Measurements from ENCODE around the gene MPHOSPH8.
"Not testable (repeated sequence)": the region's sequence is repeated elsewhere in the genome, so short reads cannot be mapped to it uniquely, and the experiment has no call there.

The MPHOSPH8 gene

DNA sequence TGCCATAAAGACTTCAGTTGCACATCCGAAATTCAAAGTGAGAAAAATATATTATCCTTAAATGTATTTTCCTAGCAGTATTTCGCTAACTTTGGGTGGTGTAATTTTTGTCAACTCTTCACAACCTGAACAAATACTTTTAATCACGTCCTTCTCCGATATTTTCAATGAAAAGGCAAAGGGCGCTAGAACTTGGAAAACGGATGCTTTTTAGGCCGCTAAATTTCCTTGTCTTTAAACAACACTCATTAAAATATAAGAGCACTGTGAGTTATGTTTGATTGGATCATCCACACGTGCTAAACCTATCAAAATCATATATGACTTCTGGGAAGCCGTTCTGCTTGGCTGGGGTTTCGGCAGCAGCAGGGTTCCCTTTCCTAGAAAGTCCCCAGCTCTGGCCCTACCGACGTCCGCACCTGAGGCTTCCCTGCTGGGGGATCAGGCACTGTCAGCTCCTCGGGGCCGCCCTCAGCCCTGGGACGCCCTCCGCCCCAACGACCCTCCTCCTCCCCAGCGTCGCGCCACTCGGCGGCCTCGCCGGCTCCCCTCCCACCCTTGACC lies 462 bp upstream of the MPHOSPH8 start:
- in situ Hi-C loops (cut with MboI; ENCODE audit: low sequenced_read_pairs): no loop called here

DNA sequence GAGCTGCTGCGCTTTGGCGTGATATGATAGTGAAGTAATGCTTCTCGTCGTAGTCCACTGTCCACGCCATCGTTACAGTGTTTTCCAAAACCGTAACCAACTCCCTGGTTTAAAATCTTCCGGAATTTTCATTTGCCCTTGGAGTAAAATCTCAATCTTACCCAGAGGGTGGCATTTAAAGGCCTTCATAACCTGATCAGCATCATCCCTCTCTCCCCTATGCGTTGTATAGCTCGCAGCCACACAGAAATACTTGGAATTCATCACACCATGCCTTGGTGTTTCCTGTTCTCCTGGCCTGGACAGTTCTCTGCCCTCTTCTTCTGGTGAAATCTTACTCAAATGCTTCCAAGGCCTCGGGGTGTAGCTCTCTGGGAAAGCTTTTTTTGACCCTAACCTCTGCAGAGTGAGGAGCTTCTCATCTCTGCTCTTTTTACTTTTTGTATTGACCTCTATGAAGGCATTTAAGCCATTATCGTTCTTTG lies 839 bp downstream of the MPHOSPH8 start:
- in situ Hi-C loops (cut with MboI; ENCODE audit: low sequenced_read_pairs): no loop called here

DNA sequence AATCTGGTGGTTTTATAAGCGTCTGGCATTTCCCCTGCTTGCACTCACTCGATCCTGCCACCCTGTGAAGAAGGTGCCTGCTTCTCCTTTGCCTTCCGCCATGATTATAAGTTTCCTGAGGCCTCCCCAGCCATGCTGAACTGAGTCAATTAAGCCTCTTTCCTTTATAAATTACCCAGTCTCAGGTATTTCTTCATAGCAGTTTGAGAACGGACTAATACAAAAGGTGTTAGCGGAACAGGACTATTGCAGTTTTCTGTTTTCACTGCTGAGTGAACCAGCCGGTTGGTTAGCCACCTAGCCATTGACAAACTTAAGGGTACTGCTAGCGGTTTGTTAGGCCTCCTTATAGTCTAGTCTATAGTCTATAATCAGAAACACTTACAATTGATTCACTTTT lies 2.5 kb downstream of the MPHOSPH8 start:
- in situ Hi-C loops (cut with MboI; ENCODE audit: low sequenced_read_pairs): not testable (repeated sequence)

DNA sequence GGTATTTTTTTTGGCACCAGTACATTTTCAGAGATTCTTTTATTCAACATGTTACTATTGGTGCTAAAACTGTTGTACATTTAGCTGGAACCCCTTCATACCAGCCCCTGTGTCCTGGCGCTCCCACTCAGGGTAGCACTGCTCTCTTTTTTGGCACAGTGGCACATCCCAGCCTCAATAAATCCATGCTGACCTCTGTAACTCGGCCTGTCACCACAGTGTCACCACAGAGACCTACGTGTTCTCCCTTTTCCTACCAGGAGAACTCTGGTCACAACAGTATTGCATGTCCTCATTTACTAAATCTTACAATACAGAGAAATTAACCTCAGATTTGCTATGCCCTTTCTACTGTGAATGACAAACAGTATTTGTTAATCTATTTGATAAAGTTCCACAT lies 10.2 kb downstream of the MPHOSPH8 start:
- in situ Hi-C loops (cut with MboI; ENCODE audit: low sequenced_read_pairs): no loop called here

DNA sequence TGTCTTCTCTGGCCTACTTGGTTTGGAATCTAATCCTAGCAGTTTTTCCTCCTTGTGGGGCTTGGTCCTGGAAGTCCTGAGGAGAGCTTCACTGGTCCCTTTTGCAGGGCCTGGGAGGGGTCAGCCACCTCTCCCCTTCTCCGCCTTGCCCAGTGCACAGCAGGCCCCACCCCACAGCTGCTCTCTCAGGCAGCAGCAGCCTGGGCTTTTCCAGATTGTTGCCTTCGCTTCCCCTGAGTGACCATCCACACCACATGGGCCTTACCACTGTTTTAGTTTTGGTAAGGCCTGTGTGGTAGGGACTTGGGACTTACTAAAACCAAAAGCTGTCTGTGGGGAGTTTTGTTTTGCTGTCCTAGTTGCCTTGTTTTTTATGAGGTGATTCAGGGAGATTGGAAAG lies 11.5 kb downstream of the MPHOSPH8 start:
- in situ Hi-C loops (cut with MboI; ENCODE audit: low sequenced_read_pairs): no loop called here

DNA sequence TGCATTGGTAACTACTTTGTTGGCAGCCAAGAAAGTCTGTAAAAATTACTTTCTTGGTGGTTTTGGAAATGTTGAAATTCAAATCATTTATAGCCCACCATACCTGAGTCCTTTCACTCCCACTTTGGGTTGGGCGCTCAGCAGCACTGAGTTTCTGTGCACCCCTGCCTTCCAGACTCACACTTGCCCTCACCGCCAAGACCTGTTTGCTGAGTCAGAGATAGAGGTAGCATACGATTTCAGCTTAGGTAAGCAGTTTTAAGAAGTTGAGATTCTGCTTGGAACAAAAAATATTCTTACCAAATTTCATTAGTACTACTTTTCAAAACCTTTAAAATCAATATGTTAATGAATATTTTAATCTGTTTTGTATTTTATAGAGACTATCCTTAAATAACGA lies 12.6 kb downstream of the MPHOSPH8 start:
- in situ Hi-C loops (cut with MboI; ENCODE audit: low sequenced_read_pairs): no loop called here

DNA sequence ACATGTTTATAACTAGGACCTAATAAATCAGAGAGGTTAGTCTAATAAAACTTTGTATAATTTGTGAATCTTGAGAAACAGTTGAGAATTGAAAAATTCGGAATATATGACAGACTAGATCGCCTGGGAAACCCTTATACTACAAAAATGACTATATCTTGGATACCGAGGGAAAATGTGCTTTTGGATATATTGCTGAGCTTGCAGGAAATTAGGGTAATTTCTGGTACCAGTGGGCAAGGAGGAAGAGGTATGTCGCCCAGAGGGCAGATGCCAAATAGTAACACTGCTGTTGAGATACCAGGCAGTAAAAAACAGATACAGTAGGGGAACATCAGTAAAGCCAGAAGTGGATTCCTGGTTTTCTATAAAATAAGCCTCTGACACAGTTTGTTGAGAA lies 17.3 kb downstream of the MPHOSPH8 start:
- in situ Hi-C loops (cut with MboI; ENCODE audit: low sequenced_read_pairs): no loop called here

DNA sequence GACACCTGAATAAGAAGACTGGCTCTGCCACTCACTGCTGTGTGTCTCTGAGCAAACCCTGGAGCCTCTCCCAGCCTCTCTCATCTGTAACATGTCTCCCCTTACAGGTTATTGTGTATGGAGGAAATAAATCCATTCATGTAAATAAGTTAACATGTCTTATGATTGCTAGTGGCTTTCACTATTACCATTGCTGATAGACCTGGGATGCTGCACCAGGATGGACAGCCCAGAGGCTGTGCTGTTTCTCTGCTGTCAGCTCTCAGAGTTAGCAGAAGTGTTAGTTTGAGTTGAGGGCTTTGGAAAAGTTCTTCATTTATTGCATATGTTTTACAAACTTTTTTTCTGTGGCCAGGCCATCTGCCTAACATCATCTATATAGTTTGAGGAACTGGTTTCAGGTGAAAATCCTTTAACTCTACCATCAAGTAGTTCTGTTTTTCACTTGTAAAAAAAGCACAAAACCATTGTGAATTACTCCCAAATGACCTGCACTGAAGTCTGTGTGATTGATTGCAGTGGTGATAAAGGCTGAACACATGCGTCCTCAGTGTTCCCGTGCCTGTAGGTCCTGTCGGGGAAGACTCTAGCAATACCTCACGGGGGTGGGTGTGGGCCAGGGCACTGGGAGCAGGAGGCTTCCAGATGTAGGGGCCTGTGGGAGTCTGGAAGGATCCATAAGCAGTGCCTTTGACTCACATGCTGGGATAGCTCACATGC lies 24.6 kb downstream of the MPHOSPH8 start:
- in situ Hi-C loops (cut with MboI; ENCODE audit: low sequenced_read_pairs): no loop called here

DNA sequence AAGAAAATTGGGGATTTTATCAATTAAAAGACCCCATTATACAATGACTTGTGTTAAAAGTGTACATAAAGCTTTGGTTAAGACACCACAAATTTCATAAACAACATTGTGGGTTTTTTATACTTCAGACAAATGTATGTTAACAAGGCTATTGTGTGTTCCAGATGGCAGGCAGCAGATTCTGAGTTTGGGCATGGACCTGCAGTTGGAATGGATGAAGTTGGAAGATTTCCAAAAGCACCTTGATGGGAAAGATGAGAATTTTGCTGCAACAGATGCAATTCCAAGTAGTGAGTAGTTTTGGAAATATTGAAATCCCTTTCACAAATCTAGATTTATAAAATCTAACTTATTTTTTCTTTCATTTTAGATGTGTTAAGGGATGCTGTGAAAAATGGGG lies 25.4 kb downstream of the MPHOSPH8 start:
- in situ Hi-C loops (cut with MboI; ENCODE audit: low sequenced_read_pairs): no loop called here

DNA sequence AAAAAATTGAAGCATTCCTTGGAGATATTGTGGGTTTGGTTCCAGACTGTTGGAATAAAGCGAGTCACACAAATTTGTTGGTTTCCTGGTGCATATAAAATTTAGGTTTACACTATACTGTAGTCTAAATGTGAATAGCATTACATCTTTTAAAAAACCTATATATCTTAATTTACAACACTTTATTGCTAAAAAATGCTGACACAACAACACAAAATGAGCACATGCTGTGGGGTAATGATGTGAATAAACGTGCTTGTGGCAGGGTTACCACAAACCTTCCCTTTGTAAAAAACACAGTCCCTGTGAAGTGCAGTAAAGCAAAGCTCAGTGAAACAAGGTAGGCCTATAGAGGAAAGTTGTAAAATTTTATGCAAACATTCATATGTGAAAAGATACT lies 27.7 kb downstream of the MPHOSPH8 start:
- in situ Hi-C loops (cut with MboI; ENCODE audit: low sequenced_read_pairs): no loop called here

DNA sequence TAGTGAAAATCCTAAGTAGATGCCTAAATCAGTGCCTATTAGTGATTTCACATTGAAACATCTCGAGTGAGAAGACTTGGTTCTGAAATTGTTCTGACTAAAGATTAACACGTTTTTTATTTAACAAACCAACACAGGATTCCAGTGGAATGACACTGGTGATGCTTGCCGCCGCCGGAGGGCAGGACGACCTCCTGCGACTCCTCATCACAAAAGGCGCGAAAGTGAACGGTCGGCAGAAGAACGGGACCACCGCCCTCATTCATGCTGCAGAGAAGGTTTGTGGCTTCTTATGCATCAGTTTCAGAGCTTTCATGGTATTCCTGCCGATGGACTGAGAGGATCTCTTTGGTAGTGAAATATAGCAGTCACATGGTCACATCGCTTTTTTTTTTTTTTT lies 28.1 kb downstream of the MPHOSPH8 start:
- in situ Hi-C loops (cut with MboI; ENCODE audit: low sequenced_read_pairs): no loop called here

DNA sequence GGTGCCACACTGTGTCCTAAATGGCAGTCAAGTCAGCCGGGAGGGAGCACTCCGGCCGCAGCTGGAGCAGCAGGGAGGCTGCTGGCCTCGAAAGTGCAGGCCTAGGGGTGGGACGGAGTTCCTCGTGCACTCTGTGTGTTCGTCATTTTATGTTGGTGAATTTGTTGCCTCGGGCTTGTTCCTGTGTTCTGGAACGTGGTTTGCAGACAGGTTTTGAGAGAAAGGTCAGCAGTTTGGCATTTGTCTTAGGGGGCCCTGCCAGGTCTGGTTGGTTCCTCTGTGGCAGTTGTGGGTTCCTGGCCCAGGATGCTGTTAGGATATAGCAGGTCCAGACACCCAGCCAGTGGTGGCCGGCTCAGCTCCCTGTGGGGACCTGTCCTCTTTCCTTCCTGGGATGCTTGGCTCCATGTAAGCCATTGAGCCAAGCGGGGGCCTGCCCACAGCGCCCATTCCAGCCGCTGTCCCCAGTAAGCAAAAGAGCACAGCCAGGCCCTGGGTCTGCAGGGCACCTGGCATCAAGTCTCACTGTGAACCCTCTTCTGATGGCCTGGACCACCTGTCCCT lies 30.0 kb downstream of the MPHOSPH8 start:
- in situ Hi-C loops (cut with MboI; ENCODE audit: low sequenced_read_pairs): no loop called here

DNA sequence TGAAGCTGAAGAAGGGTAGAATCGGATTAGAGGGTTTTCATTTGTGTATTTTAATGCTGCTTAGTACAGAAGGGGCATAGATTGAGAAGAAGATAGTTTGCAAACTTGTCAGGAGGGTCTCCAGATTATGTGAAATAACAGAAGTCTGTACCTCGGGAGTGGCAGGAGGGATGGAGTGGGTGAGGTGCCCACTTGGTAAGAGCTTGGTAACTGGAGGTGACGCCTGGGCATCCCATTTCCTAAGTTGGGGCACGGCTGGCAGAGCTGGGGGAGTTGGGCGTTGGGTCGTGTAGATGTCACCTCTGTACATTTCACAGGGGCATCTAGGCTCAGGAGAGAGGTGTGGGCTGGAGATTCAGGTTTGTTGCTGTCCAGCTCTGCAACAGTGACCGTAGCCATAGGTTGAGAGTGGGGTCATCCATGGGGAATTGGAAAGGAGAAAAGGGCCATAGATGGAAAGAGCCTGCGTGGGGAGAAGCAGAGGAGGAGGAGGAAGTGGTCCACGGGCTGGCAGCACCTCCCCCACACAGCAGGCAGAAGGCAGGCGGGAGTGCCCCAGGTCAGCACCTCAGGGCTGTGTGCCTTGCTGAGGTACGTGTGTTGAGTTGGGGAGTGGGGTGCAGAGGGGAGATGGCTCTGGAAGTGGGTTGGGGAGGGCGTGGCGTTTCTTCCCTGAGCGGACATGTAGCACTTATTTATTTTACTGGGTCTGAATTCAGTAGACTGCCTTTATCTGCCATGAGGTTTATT lies 31.2 kb downstream of the MPHOSPH8 start:
- in situ Hi-C loops (cut with MboI; ENCODE audit: low sequenced_read_pairs): no loop called here

DNA sequence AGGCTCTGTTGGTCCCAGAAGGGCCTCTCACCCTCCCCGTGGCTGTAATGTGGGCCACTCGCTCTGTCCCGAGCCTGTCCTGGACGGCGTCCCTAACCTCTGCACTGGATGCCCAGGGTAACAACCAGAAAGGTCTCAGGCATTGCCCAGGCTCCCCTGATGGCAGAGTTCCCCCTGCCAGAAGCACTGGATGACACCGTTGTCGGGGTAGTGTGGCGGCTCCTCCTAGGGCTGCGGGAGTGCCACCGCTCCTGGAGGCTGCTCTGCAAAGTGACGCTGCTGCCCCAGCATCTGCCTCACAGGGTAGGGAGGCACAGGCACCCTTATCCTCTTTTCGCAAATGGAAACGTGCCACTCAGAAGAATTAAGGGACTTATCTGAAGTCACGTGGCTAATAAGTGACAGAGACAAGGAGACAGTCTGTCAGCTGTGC lies 32.0 kb downstream of the MPHOSPH8 start:
- in situ Hi-C loops (cut with MboI; ENCODE audit: low sequenced_read_pairs): no loop called here

DNA sequence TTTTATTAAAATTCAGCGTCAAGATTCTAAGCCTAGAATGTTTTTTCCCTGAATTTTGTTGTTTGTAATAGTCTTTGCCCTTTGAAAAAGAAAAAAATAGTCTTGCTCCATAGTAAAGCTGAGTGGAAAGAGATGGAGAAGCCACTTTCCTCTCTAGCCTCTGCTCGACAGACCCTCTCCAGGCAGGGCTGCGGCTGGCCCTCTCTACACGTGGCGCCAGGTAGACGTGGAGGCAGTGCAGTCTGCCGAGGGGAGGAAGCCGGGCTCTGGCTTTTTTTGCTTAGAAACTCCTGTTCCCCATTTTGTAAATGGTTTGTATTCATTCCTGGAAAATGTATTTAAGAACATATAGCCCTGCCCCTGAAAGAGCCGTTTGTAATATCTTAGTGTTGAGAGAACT lies 35.3 kb downstream of the MPHOSPH8 start:
- in situ Hi-C loops (cut with MboI; ENCODE audit: low sequenced_read_pairs): no loop called here

DNA sequence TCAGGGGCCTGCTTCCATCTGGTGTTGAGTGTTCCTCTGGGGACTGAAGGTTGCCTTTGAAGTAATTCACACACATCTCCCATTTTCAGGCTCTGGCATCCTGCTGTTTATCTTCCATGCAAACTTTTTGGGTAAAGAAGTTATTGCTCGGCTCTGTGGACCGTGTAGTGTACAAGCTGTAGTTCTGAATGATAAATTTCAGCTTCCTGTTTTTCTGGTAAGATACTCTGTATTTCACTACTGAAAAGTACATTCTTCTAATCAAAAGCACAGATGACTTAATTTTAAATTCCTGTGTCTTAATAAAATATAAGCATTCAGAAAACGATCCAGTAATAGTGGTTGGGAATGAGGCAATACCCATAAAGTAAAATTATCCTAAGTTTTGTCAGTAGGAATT lies 36.7 kb downstream of the MPHOSPH8 start:
- in situ Hi-C loops (cut with MboI; ENCODE audit: low sequenced_read_pairs): no loop called here

DNA sequence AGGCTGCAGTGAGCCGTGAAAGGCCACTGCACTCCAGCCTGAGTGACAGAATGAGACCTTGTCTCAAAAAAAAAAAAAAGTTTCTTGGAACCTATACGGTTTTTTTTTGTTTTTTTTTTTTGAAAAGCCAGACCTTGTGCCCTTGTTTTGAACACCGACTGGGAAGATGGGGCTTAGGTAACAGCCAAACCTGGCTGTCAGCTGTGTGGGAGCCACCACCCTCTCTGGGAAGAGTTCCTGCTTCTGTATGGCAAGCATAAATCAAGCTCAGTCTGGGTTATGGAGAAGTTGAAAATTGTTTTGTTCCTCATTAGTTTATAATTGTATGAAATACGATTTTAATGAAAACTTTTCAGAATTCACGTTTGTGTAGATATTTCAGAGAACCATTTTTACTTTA lies 39.5 kb downstream of the MPHOSPH8 start:
- in situ Hi-C loops (cut with MboI; ENCODE audit: low sequenced_read_pairs): no loop called here

DNA sequence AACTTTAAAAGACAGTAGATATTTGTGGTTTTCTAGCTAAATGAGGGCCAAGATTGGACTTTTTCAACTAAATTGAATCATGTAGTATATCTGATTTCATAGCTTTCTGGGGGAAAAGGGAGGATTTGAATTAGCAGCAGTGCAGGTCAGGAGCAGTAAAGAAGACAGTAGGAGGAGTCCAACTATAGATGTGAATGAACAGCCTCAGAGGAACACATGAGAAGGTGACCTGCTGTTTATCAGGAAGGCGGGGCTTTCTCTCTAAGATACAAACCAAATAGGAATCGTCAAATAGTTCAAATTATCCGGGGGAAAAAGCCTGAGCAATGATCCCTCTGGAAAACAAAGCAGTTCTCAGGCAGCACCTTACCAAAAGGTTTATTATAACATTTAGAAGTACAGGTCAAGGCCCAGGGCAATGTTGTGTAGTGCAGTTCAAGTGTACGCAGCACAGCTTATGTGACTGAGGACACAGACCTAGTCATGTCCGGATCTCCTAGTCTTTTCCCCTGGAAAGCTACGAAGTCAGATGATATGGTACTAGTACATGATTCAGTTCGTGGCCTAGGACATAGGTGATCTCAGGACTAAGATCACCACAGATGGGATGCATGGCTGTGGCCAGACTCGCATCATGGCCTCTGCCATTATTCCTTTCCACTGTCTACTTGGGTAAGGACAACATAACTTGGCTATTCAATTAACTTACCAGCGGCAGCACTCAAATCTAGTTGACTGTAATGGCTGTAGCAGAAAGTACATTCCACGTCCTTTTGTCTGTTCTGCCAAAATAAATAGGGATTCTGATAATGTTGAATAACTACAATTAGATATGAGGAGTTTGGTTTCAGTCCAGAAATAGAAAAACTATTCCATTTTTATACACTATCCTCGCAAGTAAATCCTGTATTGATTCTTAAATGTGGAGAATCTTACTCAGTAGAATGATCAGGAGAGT lies 40.3 kb downstream of the MPHOSPH8 start:
- in situ Hi-C loops (cut with MboI; ENCODE audit: low sequenced_read_pairs): no loop called here

DNA sequence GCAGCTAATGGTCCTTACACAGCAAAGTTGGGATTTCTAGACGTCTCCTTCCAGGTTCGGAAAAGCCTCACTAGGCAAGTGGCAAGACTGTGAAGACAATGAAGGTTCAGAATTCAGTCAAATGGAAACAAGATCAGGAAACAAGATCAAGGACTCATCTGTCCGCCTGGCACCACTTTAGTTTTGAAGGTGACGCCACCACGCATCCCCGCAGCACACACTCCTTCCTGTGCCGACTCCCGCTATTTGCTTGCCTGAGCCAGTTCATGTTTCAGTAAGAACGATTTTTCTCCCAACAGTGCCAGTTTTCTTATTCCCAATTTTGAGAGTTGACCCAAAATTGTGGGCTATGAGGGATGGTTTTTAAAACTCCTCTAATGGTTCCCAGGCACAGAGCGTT lies 41.4 kb downstream of the MPHOSPH8 start:
- in situ Hi-C loops (cut with MboI; ENCODE audit: low sequenced_read_pairs): no loop called here

DNA sequence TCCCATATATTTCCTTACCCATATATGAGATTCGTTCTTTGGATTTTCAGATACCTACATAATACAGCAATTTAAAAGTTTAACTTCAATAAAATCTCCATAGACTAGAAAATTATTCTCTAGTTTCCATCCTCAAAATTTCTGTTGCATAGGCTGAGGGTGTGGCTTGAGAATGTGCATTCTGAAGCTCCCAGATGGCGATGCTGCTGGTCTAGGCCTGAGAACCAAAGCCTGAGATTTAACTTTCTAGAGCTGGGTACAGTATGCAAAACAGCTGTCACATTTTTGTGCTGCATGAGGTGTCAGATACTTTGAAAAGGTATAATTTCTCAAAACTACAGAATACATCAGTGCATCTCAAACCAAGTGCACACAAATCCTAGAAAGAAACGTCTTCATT lies 42.7 kb downstream of the MPHOSPH8 start:
- in situ Hi-C loops (cut with MboI; ENCODE audit: low sequenced_read_pairs): no loop called here

DNA sequence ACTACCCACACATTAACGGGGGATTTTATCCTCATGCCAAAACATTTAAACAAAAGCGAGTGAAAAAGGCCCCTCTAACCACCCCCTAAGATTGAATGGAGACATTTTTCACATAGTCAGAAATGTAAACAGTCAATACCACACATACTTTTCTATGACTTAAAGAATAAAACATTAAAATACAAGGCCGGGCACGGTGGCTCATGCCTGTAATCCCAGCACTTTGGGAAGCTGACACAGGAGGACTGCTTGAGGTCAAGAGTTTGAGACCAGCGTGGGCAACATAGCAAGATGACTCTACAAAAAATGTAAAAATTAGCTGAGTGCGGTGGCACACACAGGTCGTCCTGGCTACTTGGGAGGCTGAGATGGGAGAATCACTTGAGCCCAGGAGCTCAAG lies 47.3 kb downstream of the MPHOSPH8 start:
- in situ Hi-C loops (cut with MboI; ENCODE audit: low sequenced_read_pairs): no loop called here

All from HL-60/S4 (cell line).